GM12891 (cell line): ENCODE data around the gene YIPF1.
"Not testable (repeated sequence)": the region's sequence is repeated elsewhere in the genome, so short reads cannot be mapped to it uniquely, and the experiment has no call there.

Experiments used
- POLR2A ChIP-seq: IDR thresholded peaks from 2 replicates; pipeline ENCODE4 v1.6.1; 2011; ENCODE audit warnings: low read depth, low read length, control low read depth
- POLR2AphosphoS5 ChIP-seq: IDR thresholded peaks from 2 replicates; pipeline ENCODE4 v1.6.1; 2011; ENCODE audit warnings: low read depth, low read length, control low read depth
- POU2F2 ChIP-seq: IDR thresholded peaks from 2 replicates; pipeline ENCODE4 v1.6.1; 2011; ENCODE audit warnings: low read depth, mild to moderate bottlenecking, control low read depth, low read length, moderate library complexity
- SPI1 ChIP-seq: IDR thresholded peaks from 2 replicates; pipeline ENCODE4 v1.6.1; 2011; ENCODE audit warnings: low read depth, low read length, control low read depth
- TAF1 ChIP-seq: IDR thresholded peaks from 2 replicates; pipeline ENCODE4 v1.6.1; 2011; ENCODE audit warnings: low read depth, low read length, control low read depth

- not testable (repeated sequence) for TF ChIP-seq SPI1, POLR2A, POLR2AphosphoS5, POU2F2, TAF1
These were observed 6.0 kb downstream of the YIPF1 start for GRCh38 chr1:53883600-53883999.
